HepG2 (cell line): Measurements from ENCODE around the gene NTN5. TPM values are rescaled to one million over a fixed set of nuclear protein-coding genes. Genes with fewer than 3 reads are reported as not detected.

Source experiments
- FOSL2 ChIP-seq: sonication (generic); formaldehyde crosslinking; IDR thresholded peaks from 2 replicates; pipeline ENCODE4 v1.4.0; 2020; ENCODE audit warnings: missing genetic modification reagents
- GABPB1 ChIP-seq: IDR thresholded peaks from 2 replicates; pipeline ENCODE4 v1.6.1; 2016; ENCODE audit warnings: mild to moderate bottlenecking, missing genetic modification reagents, moderate library complexity, missing compliant biosample characterization
- HOXA3 ChIP-seq: sonication (generic); formaldehyde crosslinking; IDR thresholded peaks from 2 replicates; pipeline ENCODE4 v1.5.0; 2020; ENCODE audit warnings: missing genetic modification reagents
- RAD21 ChIP-seq: fragments of 450-650 bp; formaldehyde crosslinking; IDR thresholded peaks from 2 replicates; pipeline ENCODE4 v1.5.0; 2020; ENCODE audit warnings: mild to moderate bottlenecking
- SALL2 ChIP-seq: sonication (generic); formaldehyde crosslinking; IDR thresholded peaks from 2 replicates; pipeline ENCODE4 v1.8.1; 2023; ENCODE audit warnings: mild to moderate bottlenecking, missing genetic modification reagents, inconsistent platforms
- TBX2 ChIP-seq: sonication (generic); formaldehyde crosslinking; IDR thresholded peaks from 2 replicates; pipeline ENCODE4 v1.5.0; 2020; ENCODE audit warnings: missing genetic modification reagents, mild to moderate bottlenecking, borderline replicate concordance
- TEAD3 ChIP-seq: optimal IDR thresholded peaks from 2 replicates; pipeline ENCODE3; 2016; ENCODE audit warnings: borderline replicate concordance
- TP53 ChIP-seq: sonication (generic); formaldehyde crosslinking; conservative IDR thresholded peaks from 2 replicates; pipeline ENCODE4 v1.4.0; 2020; ENCODE audit warnings: missing genetic modification reagents
- YY1 ChIP-seq: IDR thresholded peaks from 2 replicates; pipeline ENCODE4 v1.6.1; 2011; ENCODE audit warnings: low read length, low read depth, moderate library complexity, mild to moderate bottlenecking; ENCODE audit not compliant: insufficient read depth, insufficient replicate concordance
- ZBTB38 ChIP-seq: sonication (generic); formaldehyde crosslinking; IDR thresholded peaks from 2 replicates; pipeline ENCODE4 v1.5.1; 2020; ENCODE audit warnings: mild to moderate bottlenecking, missing genetic modification reagents
- ZFP41 ChIP-seq: sonication (generic); formaldehyde crosslinking; IDR thresholded peaks from 2 replicates; pipeline ENCODE4 v1.4.0; 2020; ENCODE audit warnings: mild to moderate bottlenecking, missing genetic modification reagents, borderline replicate concordance
- ZNF737 ChIP-seq: sonication (generic); formaldehyde crosslinking; IDR thresholded peaks from 2 replicates; pipeline ENCODE4 v1.5.0; 2020; ENCODE audit warnings: missing genetic modification reagents, mild to moderate bottlenecking, borderline replicate concordance
- polyA plus RNA-seq, 8 experiments: library from polyadenylated mRNA; depleted of rRNA in 3 of 8; stranded (reverse) in 7 of 8; unstranded in 1 of 8; fragments of >200 nt; fragmentation: Illumina TruSeq in 4 of 8; extraction: Trizol in 4 of 8; gene quantifications; 2 replicates each; pipeline versions ENCODE4 v1.2.1 to v1.2.3, GENCODE V29; 2011 to 2016; ENCODE audit warnings: low read depth in 4 of 8, missing spikeins in 1 of 8, mixed read lengths in 1 of 8; ENCODE audit not compliant: insufficient read depth in 1 of 8
- total RNA-seq, 5 experiments: library from RNA; depleted of rRNA; stranded (reverse); fragments of >200 nt; fragmentation: Illumina TruSeq; extraction: Trizol; gene quantifications; 2 replicates each; pipeline ENCODE4 v1.2.3, GENCODE V29; 2016; ENCODE audit warnings: low read depth in 1 of 5
- TF ChIP-seq, protein P1 (sequence below): sonication (generic); formaldehyde crosslinking; IDR thresholded peaks from 2 replicates; pipeline ENCODE4 v1.5.0; 2020; ENCODE audit warnings: missing genetic modification reagents
- TF ChIP-seq, protein P2 (sequence below): IDR thresholded peaks from 2 replicates; pipeline ENCODE4 v1.6.1; 2016; ENCODE audit warnings: low read depth, borderline replicate concordance
- TF ChIP-seq, protein P3 (sequence below): sonication (generic); formaldehyde crosslinking; IDR thresholded peaks from 2 replicates; pipeline ENCODE4 v1.5.1; 2020; ENCODE audit warnings: missing genetic modification reagents, mild to moderate bottlenecking, borderline replicate concordance
- TF ChIP-seq, protein P4 (sequence below): sonication (generic); formaldehyde crosslinking; IDR thresholded peaks from 2 replicates; pipeline ENCODE4 v1.4.0; 2020; ENCODE audit warnings: low read depth, missing genetic modification reagents
- TF ChIP-seq, protein P5 (sequence below): sonication (generic); formaldehyde crosslinking; IDR thresholded peaks from 2 replicates; pipeline ENCODE4 v1.5.1; 2020; ENCODE audit warnings: mild to moderate bottlenecking, missing genetic modification reagents, borderline replicate concordance

The NTN5 gene
- total and polyA plus RNA-seq, 2 of the 13 experiments (the other 11 are each of a cell fraction or from before 2014, with no cell fraction given) = 0.05 TPM; not detected in 1

DNA sequence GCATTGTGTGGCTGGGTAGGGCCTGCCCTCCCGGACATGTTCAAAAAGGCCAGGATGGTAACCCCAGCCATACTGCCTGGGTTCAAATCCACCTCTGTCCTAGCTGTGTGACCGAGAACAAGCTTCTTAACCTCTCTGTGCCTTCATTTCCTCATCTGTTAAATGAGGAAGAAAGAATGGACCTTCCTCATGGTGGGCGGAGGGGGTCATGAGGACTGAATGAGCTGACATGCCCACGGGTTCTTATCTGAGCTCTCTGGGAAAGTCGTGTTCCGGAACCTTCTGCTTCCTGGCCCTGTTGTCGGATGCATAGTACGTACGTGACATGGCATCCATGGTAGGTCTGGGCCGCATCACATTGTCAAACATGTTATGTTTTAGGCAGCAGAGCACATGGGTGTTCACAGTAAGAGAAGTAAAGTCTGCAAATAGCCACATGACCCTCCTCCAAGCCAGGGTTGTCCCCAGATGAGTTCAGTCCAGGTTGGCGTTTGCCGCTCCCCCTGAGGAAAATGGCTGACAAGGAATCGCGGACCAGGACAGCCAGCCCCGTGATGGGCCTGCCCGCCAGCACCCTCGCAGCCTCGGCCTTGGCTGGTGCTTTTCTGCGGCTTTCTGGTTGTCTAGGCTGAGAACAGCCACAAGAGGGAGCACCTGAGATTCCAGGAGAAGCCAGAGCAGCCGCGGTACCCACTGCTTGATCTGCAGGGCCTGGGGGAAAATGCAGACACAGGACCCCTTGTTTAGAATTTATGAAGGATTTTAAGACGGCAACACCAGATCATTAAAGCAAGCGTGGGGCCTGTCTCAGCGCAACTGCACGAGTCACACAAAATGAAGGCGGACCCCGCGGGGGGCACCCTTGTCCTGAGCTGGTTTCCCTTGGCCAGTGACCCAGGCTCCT is 2.4 kb upstream of the NTN5 start (continued):
- TF ChIP-seq RAD21 (peak; percentile 91), HOXA3 (CRISPR knock-in tag) (peak; percentile 70), TBX2 (peak; percentile 31; the same call in 1 of the 2 replicates), ZFP41 (no peak), FOSL2 (CRISPR knock-in tag) (peak; percentile 38; the same call in 1 of the 2 replicates), SALL2 (CRISPR knock-in tag) (peak; percentile 42; the same call in 1 of the 2 replicates), ZBTB38 (CRISPR knock-in tag) (no peak), GABPB1 (CRISPR knock-in tag) (peak; percentile 33; the same call in 1 of the 2 replicates), ZNF737 (CRISPR knock-in tag) (no peak), TEAD3 (CRISPR knock-in tag) (peak; percentile 59), TP53 (CRISPR knock-in tag) (no peak), YY1 (peak; percentile 79)
- TF ChIP-seq, protein P1, sequence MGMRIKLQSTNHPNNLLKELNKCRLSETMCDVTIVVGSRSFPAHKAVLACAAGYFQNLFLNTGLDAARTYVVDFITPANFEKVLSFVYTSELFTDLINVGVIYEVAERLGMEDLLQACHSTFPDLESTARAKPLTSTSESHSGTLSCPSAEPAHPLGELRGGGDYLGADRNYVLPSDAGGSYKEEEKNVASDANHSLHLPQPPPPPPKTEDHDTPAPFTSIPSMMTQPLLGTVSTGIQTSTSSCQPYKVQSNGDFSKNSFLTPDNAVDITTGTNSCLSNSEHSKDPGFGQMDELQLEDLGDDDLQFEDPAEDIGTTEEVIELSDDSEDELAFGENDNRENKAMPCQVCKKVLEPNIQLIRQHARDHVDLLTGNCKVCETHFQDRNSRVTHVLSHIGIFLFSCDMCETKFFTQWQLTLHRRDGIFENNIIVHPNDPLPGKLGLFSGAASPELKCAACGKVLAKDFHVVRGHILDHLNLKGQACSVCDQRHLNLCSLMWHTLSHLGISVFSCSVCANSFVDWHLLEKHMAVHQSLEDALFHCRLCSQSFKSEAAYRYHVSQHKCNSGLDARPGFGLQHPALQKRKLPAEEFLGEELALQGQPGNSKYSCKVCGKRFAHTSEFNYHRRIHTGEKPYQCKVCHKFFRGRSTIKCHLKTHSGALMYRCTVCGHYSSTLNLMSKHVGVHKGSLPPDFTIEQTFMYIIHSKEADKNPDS (CRISPR knock-in tag) = no peak
- TF ChIP-seq, protein P2, sequence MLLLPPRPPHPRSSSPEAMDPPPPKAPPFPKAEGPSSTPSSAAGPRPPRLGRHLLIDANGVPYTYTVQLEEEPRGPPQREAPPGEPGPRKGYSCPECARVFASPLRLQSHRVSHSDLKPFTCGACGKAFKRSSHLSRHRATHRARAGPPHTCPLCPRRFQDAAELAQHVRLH (CRISPR knock-in tag) = no peak
- TF ChIP-seq, protein P3, sequence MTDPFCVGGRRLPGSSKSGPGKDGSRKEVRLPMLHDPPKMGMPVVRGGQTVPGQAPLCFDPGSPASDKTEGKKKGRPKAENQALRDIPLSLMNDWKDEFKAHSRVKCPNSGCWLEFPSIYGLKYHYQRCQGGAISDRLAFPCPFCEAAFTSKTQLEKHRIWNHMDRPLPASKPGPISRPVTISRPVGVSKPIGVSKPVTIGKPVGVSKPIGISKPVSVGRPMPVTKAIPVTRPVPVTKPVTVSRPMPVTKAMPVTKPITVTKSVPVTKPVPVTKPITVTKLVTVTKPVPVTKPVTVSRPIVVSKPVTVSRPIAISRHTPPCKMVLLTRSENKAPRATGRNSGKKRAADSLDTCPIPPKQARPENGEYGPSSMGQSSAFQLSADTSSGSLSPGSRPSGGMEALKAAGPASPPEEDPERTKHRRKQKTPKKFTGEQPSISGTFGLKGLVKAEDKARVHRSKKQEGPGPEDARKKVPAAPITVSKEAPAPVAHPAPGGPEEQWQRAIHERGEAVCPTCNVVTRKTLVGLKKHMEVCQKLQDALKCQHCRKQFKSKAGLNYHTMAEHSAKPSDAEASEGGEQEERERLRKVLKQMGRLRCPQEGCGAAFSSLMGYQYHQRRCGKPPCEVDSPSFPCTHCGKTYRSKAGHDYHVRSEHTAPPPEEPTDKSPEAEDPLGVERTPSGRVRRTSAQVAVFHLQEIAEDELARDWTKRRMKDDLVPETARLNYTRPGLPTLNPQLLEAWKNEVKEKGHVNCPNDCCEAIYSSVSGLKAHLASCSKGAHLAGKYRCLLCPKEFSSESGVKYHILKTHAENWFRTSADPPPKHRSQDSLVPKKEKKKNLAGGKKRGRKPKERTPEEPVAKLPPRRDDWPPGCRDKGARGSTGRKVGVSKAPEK (CRISPR knock-in tag) = no peak
- TF ChIP-seq, protein P4, sequence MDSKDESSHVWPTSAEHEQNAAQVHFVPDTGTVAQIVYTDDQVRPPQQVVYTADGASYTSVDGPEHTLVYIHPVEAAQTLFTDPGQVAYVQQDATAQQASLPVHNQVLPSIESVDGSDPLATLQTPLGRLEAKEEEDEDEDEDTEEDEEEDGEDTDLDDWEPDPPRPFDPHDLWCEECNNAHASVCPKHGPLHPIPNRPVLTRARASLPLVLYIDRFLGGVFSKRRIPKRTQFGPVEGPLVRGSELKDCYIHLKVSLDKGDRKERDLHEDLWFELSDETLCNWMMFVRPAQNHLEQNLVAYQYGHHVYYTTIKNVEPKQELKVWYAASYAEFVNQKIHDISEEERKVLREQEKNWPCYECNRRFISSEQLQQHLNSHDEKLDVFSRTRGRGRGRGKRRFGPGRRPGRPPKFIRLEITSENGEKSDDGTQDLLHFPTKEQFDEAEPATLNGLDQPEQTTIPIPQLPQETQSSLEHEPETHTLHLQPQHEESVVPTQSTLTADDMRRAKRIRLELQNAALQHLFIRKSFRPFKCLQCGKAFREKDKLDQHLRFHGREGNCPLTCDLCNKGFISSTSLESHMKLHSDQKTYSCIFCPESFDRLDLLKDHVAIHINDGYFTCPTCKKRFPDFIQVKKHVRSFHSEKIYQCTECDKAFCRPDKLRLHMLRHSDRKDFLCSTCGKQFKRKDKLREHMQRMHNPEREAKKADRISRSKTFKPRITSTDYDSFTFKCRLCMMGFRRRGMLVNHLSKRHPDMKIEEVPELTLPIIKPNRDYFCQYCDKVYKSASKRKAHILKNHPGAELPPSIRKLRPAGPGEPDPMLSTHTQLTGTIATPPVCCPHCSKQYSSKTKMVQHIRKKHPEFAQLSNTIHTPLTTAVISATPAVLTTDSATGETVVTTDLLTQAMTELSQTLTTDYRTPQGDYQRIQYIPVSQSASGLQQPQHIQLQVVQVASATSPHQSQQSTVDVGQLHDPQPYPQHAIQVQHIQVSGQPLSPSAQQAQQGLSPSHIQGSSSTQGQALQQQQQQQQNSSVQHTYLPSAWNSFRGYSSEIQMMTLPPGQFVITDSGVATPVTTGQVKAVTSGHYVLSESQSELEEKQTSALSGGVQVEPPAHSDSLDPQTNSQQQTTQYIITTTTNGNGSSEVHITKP = peak; percentile 32; the same call in 1 of the 2 replicates
- TF ChIP-seq, protein P5, sequence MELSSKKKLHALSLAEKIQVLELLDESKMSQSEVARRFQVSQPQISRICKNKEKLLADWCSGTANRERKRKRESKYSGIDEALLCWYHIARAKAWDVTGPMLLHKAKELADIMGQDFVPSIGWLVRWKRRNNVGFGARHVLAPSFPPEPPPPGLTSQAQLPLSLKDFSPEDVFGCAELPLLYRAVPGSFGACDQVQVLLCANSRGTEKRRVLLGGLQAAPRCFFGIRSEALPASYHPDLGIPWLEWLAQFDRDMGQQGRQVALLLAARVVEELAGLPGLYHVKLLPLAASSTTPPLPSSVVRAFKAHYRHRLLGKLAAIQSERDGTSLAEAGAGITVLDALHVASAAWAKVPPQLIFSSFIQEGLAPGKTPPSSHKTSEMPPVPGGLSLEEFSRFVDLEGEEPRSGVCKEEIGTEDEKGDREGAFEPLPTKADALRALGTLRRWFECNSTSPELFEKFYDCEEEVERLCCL = no peak
